ENCODE results near the gene JUP.
"Not testable (repeated sequence)": the region's sequence is repeated elsewhere in the genome, so short reads cannot be mapped to it uniquely, and the experiment has no call there.

Gene JUP

DNA sequence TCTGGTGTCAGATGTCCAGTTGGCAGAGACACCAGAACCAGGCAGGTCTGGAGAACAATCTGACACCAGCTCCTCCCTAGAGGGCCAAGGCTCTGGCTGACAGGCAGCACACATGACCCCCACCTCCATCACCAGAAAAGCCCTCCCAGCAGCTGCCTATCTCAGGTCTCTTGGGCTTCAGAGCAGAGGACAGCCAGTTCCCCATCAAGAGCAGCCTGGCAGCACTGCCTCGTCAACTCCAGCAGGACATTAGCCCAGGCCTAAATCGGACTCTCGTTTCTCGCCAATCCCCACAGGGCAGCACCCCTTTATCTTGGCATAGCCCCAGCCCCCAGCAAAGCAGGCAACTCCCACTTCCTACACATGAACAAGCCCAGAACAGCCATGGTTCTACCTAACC lies 4.4 kb downstream of the JUP start:
- in situ Hi-C loops (cut with HindIII; ENCODE audit: low sequenced_read_pairs), result no loop called here

DNA sequence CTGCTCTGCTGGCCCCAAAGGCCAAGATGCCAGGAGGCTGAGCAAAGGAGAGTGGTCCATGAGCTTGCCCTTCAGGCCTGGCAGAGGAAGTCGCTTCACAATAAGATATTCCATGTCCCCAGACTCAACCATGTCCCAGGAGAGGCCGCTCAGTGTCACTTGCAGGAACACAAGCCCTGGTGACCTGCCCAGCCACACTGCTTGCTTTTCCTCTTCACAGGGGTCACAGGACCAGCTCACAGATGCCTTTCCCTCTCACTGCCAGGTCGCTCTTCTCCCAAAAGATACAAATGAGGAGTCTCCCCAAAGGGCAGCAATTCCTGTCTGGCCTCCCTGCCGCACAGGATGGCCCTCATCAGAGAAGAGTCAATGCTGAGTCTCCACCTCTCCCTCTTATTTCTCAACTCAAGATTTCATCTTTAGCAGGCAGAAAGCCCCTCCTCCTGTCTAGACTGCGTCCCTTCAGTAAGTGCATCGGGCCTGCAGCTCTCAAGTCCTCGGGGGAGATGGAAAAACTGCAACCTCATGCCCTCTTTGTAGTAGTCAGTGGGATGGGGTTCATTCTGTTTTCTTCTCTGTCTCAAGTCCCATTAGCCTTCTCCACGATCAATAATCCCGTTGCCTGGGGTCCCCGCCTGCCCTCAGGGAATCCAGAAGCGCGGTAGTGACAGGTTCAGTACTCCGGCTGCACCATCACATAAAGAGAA lies 5.0 kb downstream of the JUP start:
- in situ Hi-C loops (cut with HindIII; ENCODE audit: low sequenced_read_pairs), result no loop called here

DNA sequence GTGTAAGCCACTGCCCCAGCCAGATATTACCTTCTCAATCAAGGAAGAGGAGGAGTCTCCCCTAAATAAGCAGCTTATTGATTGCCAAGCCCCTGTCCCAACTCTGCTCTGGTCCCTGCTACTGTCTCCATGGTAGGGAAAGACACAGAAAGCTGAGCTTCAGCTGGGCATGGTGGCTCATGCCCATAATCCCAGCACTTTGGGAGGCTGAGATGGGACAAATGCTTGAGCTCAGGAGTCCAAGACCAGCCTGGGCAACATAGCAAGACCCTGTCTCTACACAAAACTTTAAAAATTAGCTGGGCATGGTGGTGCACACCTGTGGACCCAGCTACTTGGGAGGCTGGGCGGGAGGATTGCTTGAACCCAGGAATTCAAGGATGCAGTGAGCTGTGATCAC lies 6.6 kb downstream of the JUP start:
- in situ Hi-C loops (cut with HindIII; ENCODE audit: low sequenced_read_pairs), result no loop called here

DNA sequence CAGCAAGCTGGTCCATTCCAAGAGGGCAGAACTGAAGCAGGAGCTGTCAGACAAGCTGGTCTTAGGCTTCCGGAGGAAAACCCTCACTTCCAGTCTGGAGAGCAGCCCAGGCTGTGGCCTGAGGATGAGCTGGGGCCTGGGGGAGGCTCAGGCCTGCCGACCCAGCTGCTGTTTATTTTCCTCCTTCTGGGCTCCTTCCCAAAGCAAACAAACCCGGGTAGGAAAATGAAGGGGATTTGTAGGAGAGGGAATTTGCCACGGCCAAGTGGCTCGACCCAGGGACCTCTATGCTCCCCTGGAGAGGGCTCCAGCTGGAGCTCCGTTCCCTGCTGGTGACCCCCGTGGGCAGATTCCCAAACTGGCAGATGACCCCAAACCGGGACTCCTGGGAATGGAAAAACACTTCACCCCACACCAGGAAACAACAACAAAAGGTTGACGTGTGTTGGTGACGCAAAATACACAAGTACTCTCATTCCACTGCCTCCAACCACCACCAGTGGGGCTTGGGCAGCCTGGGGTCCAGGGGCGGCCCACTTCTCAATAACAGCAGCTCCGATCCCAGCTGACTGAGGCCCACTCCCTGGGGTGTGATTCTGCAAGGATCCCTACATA lies 8.8 kb downstream of the JUP start:
- in situ Hi-C loops (cut with HindIII; ENCODE audit: low sequenced_read_pairs), result no loop called here

DNA sequence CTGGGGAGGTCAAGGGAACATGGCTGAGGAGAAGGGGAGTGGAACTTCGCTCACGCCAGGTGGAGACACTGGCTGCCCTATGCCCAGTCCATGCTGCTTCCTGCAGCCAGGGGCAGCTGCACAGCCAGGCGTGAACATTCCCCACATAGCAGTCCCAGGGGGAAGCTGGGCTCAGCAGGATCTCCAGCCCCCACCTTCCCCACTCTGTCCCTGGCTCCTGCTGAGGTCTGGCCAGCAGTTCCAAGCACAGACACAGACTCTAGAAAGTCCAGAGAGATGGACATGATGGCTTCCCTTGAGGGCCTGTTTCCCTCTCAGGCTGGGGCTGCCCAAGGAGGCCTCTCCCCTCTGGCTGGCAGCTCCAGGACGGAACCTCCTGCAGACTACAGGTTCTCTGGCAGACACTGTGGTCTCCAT lies 9.3 kb downstream of the JUP start:
- in situ Hi-C loops (cut with HindIII; ENCODE audit: low sequenced_read_pairs), result no loop called here

DNA sequence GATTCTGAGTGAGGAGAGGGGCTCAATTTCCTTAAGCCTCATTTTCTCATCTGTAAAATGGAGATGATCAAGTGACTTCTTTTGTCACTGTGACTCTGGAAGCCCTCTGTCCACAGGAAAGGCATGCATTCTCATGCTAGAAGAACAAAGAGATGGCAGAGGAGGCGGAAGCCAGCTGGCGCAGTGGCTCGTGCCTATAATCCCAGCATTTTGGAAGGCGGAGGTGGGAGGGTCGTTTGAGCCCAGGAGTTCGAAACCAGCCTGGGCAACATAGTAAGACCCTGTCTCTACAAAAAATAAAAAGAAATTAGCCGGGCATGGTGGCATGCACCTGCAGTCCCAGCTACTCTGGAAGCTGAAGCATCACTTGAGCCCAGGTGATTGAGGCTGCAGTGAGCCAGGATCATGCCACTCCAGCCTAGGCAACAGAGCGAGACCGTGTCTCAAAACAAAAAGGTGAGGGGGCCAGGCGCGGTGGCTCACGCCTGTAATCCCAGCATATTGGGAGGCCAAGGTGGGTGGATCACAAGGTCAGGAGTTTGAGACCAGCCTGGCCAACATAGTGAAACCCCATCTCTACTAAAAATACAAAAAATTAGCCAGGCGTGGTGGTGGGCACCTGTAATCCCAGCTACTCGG lies 10.1 kb downstream of the JUP start:
- in situ Hi-C loops (cut with HindIII; ENCODE audit: low sequenced_read_pairs), result not testable (repeated sequence)

DNA sequence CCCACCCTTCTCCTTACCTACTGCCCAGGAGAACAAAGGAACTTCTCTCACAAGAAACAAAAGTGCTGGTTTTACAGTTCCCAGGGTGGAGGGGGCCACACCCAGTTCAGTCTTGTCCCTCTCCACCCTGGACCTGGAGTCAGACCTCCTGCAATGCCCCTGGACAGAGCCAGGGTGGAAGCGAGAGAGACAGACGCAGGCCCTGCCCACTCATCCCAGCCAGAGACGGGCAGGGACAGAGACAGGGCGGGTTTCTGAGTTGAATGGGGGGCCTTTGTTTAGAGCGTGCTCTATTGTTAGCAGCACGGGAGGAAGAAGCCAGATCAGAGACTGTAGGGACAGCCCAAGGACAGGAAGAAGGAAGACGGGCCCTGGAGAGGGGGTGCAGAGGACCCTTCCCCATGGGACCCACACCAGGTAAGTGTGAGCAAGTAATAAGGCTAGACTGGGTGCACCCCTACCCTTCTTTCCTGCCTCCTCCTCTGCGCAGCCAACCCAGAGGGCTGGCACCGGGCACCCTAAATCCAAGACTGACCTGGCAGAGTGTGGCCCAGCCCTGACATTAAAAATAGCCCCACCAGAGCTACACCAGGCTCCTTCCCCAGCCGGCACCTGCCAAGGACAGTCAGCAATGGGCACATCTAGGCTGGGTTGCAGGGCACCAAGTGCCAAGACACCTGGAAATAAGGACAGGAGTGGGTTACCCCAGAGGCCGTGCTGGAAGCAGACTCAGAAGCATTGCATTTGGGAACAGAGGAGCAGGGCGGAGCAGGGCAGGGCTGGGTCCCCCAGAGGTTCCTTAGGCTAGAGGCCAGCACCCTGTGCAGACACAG lies 10.9 kb downstream of the JUP start:
- in situ Hi-C loops (cut with HindIII; ENCODE audit: low sequenced_read_pairs), result no loop called here

DNA sequence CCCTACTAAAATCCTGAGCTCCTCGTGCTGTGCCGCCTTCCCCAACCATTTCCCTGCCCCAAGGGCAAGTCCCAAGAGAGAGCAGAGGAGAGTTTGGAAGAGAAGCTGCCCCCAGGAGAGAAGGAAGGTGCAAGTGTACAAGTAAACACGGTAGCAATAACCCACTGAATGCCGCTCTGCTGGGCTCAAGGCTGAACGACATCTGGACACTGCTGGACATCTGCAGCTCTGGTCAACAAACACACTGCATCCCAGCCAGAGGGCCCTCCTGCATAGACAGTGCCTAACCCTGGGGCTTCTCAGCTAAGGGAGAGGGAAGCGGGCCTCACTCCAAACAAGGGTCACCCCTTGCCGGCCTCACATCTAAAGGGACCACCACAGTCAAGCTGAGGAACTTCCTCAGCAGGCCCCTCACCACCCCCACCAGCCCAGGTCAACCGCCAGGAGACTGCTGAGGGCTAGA lies 12.7 kb downstream of the JUP start:
- in situ Hi-C loops (cut with HindIII; ENCODE audit: low sequenced_read_pairs), result no loop called here

DNA sequence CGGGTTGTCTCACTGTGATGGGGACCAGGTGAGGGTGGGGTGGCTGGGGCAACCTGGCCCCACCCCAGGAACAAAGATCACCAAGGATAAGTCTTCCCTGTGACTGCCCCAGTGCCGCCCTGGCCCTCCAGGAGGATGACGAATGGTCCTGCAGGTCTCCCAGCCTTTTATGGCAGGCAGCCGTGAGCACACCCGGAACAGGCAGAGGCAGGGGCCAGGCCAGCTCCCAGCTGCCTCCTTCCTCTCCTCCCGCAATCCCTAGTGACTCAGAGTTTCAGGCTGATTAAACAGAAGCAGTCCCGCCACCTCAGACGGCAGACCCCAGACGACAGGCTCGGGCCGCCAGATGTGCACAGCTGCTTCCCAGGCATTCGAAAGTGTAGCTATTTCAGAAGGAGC lies 13.3 kb downstream of the JUP start:
- in situ Hi-C loops (cut with HindIII; ENCODE audit: low sequenced_read_pairs), result no loop called here

DNA sequence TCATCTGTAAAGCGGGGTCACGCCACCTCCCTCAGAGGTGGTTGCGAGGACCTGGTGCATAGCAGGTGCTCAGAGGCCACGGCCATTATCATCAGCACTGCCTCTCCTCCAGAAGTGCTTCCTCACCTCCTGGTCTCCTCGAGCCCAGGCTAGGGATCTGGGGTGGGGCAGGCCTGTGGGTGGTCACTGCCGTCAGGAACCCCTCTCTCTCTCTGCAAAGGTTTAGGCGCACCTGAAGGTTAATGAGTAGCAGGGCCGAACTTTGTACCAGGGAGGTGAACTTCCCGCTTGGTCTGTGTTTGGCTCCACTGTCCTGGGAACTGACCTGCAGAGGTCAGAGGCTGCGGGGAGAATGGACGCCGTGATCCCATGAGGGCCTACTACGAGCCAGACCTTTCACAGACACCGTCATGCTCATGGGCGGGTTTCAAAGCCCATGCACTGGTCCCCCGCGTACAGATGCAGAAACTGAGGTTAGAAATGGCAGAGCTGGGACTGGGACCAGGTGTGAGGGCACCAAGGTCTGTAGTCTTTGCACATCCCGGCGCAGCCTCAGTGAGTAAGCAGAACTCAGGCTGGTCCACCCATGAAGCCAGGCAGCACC lies 13.8 kb downstream of the JUP start:
- in situ Hi-C loops (cut with HindIII; ENCODE audit: low sequenced_read_pairs), result no loop called here

DNA sequence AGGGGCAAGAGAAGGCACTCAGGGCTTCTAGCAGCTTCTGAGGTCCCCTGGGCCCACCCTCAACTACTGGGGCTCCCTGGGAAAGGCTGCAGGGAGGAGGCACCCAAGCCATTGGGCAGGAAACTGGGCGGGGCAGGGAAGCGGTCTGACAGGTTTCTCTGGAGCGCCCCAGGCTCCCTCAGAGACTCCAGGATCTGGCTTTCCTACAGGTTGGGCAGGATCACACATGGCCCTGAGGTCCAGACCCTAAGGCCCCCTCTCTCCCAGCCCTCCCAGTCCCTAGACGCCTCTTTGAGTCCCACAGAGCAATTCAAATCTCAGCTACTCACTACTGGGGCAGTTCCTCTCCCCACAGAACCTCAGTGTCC lies 14.3 kb downstream of the JUP start:
- in situ Hi-C loops (cut with HindIII; ENCODE audit: low sequenced_read_pairs), result no loop called here

DNA sequence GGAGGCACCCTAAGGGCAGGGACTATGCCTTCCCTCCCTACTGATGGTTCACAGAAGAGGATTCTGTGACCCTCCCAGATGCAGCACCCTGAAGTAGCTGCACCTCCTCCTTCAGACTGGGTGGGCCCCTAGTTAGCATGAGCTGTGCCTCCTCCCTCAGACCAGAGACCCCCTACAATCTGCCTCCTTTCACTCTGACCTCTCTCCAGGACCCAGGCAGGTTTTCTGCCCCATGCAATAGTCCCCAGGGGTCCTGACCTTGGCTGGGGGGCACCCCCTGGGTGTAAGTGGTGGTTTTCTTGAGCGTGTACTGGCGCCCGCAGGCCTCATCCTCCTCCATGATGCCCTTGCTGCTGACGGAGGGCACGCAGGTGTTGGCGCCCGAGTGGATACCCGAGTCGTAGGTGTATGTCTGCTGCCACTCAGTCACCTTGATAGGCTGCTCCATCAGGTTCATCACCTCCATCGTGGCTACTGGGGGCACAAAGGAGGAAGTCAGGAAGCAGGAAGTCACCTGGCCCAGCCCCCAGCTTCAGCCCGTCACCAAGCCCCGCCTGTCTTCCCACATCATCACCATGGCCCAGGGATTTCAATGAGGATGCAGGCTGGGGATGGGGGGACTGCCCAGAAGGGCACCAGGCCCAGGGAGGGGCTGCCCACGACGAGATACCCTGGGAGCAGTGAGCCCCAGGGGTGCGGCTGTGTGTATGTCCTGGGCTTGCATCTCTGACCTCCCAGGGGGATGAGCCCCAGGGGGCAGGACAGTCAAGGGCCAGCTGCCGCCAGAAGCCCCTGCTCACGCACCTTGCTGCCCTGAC lies 14.9 kb downstream of the JUP start:
- in situ Hi-C loops (cut with HindIII; ENCODE audit: low sequenced_read_pairs), result no loop called here

DNA sequence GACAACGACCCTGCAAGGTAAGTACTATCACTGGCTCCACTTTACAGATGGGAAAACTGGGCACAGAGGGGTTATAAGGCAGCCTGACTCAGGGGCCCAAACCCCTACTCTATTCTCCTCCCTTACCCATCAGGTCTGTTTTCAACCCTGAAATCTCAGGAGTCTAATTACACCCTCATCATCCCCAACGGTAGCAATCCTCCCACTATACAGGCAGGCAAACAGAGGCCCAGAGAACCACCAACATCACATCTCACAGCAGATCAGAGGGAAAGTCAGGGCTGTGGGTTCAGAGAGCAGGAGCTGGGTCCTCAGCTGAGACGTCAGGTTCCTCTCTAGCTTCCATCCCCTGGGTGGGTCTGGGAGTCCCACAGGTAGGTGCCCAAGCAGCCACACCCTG lies 16.5 kb downstream of the JUP start:
- in situ Hi-C loops (cut with HindIII; ENCODE audit: low sequenced_read_pairs), result no loop called here

DNA sequence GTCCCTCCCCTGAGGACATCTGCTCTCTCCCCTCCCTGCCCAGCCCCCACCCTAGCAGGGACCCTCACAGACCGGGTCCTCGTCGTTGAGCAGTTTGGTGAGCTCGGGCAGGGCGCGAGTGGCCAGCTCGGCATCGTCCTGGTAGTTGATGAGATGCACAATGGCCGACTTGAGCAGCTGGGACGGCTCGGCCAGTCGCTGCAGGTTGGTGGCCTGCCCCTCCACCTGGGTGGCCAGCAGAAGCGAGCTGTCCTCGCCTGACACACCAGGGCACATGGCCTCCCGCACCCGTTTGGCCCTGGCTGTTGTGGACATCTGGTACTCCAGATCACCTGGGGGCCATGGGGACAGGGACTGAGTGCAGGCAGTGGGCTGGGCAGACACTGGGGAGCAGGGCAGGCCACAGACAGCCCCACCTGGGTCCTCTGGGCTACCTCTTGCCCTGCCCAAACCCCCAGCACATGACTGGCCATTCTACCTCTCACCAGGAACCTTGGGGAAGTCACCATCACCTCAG lies 17.1 kb downstream of the JUP start:
- in situ Hi-C loops (cut with HindIII; ENCODE audit: low sequenced_read_pairs), result no loop called here

DNA sequence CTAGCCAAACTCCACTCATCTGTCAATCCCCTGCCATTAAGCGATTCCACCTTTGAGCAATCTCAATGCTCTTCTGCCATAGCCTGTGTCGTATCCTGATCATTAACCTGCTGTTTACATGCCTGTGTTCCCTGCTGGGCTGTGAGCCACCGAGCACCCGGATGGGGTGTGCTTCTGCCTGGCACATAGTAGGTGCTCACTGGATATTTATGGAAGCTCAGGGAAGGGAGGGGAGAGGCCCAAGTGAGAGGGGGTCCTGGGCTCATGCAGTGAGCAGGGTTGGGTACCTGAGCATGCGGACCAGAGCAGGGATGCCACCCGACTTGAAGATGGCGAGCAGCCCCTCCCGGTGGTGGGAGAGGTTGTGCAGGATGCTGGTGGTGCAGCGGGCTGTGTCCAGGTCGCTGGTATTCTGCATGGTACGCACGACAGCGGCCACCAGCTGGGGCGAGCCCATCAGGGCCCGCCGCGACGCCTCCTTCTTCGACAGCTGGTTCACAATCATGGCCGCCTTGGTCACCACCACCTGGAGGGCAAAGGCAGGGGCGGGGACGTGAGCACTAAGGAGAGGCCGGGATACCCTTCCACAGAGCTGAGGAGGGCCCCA lies 17.7 kb downstream of the JUP start:
- in situ Hi-C loops (cut with HindIII; ENCODE audit: low sequenced_read_pairs), result no loop called here

DNA sequence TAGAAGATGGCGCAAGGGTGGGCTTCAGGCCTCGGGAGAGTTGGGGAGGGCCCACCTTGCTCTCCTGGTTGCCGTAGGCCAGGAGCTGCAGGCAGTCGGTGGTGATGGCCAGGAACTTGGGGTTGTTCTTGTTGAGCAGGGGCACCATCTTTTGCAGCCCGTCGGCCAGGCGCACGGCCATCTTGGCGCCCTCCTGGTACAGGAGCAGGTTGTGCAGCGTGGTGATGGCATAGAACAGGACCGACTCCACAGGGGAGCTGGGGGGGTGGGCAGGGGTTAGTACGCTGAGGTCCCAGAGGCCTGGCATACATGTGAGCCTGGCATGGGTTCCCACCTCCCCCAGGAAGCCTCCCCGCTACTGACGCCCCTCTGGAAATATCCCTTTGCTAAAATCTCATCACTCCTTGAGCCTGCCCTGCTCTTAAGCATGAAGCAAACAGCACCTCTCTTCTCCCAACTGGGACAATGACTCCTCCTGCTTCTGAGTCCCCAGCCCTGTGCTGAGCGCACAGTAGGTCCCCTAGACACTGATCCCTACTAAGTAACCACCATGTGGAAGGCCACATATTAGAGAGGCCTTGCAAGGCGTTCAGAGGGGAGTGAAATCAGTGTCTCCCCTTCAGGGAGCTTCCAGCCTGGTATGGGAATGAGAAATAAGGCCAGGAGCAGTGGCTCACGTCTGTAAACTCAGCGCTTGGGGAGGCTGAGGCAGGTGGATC lies 19.0 kb downstream of the JUP start:
- in situ Hi-C loops (cut with HindIII; ENCODE audit: low sequenced_read_pairs), result no loop called here

DNA sequence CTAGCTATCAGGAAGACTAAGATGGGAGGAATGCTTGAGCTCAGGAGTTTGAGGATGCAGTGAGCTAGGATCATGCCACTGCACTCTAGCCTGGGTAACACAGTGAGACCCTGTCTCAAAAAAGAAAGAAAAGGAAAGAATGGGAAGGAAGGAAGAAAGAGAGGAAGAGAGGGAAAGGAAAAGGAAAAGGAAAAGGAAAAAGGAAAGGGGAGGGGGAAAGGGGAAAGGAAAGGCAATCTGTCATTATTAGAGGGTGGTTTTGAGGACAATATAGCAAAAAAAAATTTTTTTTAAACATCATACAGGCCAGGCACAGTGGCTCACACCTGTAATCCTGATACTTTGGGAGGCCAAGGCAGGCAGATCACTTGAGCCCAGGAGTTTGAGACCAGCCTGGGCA lies 20.4 kb downstream of the JUP start:
- in situ Hi-C loops (cut with HindIII; ENCODE audit: low sequenced_read_pairs), result no loop called here

DNA sequence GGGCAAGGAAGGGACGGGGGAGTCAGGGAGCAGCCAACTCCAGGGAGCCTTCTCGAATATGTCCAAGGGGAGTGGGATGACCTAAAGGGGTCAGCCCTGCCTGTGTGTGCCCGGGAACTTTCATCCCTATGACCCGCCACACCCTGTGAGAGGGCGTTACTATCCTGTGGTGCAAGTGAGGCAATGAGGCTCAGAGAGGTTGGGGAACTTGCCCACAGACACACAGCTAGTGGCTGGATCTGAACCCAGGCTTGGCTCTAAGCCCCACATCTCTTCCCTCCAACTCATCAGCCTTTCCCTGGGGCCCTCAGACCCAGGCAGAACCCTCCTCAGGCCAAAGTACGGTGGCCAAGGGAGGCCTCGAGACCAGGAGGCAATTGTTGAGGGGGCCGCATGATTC lies 23.2 kb downstream of the JUP start:
- in situ Hi-C loops (cut with HindIII; ENCODE audit: low sequenced_read_pairs), result no loop called here

DNA sequence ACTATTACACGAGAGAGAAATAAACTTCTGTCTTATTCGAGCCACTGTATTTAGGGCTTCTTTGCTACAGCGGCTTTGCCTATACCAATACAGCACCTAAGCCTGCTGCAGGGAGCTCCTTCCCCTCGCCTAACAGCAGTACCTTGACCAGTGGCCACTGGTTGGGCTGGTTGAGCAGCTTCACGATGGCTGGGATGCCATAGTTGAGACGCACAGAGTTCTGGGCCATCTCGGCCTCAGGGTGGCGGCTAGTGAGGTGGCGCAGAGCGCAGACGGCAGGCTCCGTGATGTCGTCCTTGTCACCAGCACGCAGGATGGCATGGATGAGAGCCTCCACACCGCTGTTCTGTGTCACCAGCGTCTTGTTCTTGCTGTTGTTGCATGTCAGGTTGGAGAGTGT lies 23.7 kb downstream of the JUP start:
- in situ Hi-C loops (cut with HindIII; ENCODE audit: low sequenced_read_pairs), result no loop called here
